DMS153 (cell line): ENCODE measurements around the gene PIGU.
"Not testable (repeated sequence)": the region's sequence is repeated elsewhere in the genome, so short reads cannot be mapped to it uniquely, and the experiment has no call there.

ENCODE experiments used
- DNase-seq: peaks from one replicate; lab custom pipeline; 2025; lab: John Stamatoyannopoulos, UW

The PIGU gene

GRCh38 chr20:34532756-34533155, 144.1 kb downstream of the PIGU start:
- DNase-seq, result no peak

- no peak for DNase-seq
These were observed 144.6 kb downstream of the PIGU start for GRCh38 chr20:34532320-34532719.

GRCh38 chr20:34531608-34532265, 145.2 kb downstream of the PIGU start:
- no peak for DNase-seq

- DNase-seq, result no peak
These were observed 146.6 kb downstream of the PIGU start for GRCh38 chr20:34530342-34530741.

- DNase-seq, result no peak
These were observed 147.2 kb downstream of the PIGU start for GRCh38 chr20:34529742-34530141.

GRCh38 chr20:34528921-34529297, 148.0 kb downstream of the PIGU start:
- no peak for DNase-seq

- no peak for DNase-seq
These were observed 149.9 kb downstream of the PIGU start for GRCh38 chr20:34527016-34527415.

- DNase-seq, result no peak
These were observed 150.4 kb downstream of the PIGU start for GRCh38 chr20:34526466-34526865.

- peak; percentile 83 for DNase-seq
These were observed 151.0 kb downstream of the PIGU start for GRCh38 chr20:34525709-34526416.

GRCh38 chr20:34525342-34525708, 151.6 kb downstream of the PIGU start:
- no peak for DNase-seq

- no peak for DNase-seq
These were observed 152.5 kb downstream of the PIGU start for GRCh38 chr20:34524426-34524825.

GRCh38 chr20:34522969-34523871, 153.7 kb downstream of the PIGU start:
- DNase-seq, result no peak

- not testable (repeated sequence) for DNase-seq
These were observed 157.1 kb downstream of the PIGU start for GRCh38 chr20:34519841-34520240.

- not testable (repeated sequence) for DNase-seq
These were observed 158.0 kb downstream of the PIGU start for GRCh38 chr20:34518863-34519262.

GRCh38 chr20:34517114-34517505, 159.8 kb downstream of the PIGU start:
- DNase-seq, result no peak

- DNase-seq, result peak; percentile 86
These were observed 160.4 kb downstream of the PIGU start, which contains the start of gene DYNLRB1 for GRCh38 chr20:34516247-34517113. TSS of gene DYNLRB1 (plus strand) at chr20:34516422. CDS start at chr20:34516459, 37 bp downstream.

GRCh38 chr20:34515484-34516246, 161.2 kb downstream of the PIGU start:
- peak; percentile 55 for DNase-seq

GRCh38 chr20:34514897-34515483, 161.9 kb downstream of the PIGU start:
- DNase-seq, result no peak

GRCh38 chr20:34514034-34514433, 162.9 kb downstream of the PIGU start:
- DNase-seq, result not testable (repeated sequence)

GRCh38 chr20:34512955-34513419, 163.9 kb downstream of the PIGU start:
- DNase-seq, result no peak
